NT2/D1 (cell line): ENCODE results near the gene ASMT.
"Not testable (repeated sequence)": the region's sequence is repeated elsewhere in the genome, so short reads cannot be mapped to it uniquely, and the experiment has no call there.

Experiments used
- DNase-seq: peaks from one replicate; pipeline ENCODE4 v3.0.0-alpha.2; 2011; ENCODE audit warnings: low read depth, low spot score
- H3K27me3 ChIP-seq: 2 replicates; pipeline ENCODE4 v1.6.0; 2011; ENCODE audit warnings: mild to moderate bottlenecking; ENCODE audit not compliant: insufficient read length, insufficient read depth
- H3K36me3 ChIP-seq: 2 replicates; pipeline ENCODE4 v1.6.1; 2011; ENCODE audit warnings: mild to moderate bottlenecking, low read length, mixed read lengths; ENCODE audit not compliant: insufficient read depth, insufficient read length
- H3K4me1 ChIP-seq: 2 replicates; pipeline ENCODE4 v1.5.1; 2011; ENCODE audit not compliant: insufficient read depth, insufficient read length
- H3K4me3 ChIP-seq: 2 replicates; pipeline ENCODE4 v1.5.1; 2011; ENCODE audit warnings: low read depth; ENCODE audit not compliant: insufficient read length
- H3K9ac ChIP-seq: 2 replicates; pipeline ENCODE4 v1.6.0; 2011; ENCODE audit warnings: low read depth; ENCODE audit not compliant: insufficient read length
- H3K9me3 ChIP-seq: 2 replicates; pipeline ENCODE4 v1.5.1; 2011; ENCODE audit warnings: mild to moderate bottlenecking, low read length; ENCODE audit not compliant: insufficient read depth
- SUZ12 ChIP-seq: IDR thresholded peaks from 2 replicates; pipeline ENCODE4 v1.6.1; 2011; ENCODE audit not compliant: insufficient read length, insufficient read depth; ENCODE audit errors: extremely low read depth
- YY1 ChIP-seq: IDR thresholded peaks from 2 replicates; pipeline ENCODE4 v1.6.1; 2011; ENCODE audit not compliant: insufficient read length, insufficient read depth
- ZNF274 ChIP-seq: IDR thresholded peaks from 2 replicates; pipeline ENCODE4 v1.6.1; 2011; ENCODE audit warnings: mild to moderate bottlenecking, low read depth, low read length

ASMT gene

GRCh38 chrX:1681439-1681838 lies 66.6 kb downstream of the ASMT start:
- DNase-seq: no peak
- no peaks in the 10 kb centered on the region for H3K36me3 ChIP-seq
- H3K9me3 ChIP-seq: no peaks in the 10 kb centered on the region
- no peaks in the 10 kb centered on the region for H3K27me3 ChIP-seq
- H3K9ac ChIP-seq: no peak overlapping the region
- H3K4me1 ChIP-seq: peaks cover 7% of the 10 kb centered on the region
- TF ChIP-seq SUZ12 (no peak), ZNF274 (no peak), YY1 (no peak)
- H3K4me3 ChIP-seq: no peak overlapping the region

DNA sequence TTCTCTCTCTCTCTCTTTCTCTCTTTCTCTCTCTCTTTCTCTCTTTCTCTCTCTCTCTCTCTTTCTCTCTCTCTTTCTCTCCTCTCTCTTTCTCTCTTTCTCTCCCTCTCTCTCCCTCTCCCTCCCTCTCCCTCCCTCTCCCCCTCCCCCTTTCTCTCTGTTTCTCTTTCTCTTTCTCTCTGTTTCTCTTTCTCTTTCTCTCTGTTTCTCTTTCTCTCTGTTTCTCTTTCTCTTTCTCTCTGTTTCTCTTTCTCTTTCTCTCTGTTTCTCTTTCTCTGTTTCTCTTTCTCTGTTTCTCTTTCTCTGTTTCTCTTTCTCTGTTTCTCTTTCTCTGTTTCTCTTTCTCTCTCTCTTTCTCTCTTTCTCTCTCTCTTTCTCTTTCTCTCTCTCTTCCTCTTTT lies 67.0 kb downstream of the ASMT start:
- H3K36me3 ChIP-seq, H3K4me3 ChIP-seq, H3K9me3 ChIP-seq, H3K9ac ChIP-seq, DNase-seq, H3K27me3 ChIP-seq, H3K4me1 ChIP-seq: not testable (repeated sequence)

DNA sequence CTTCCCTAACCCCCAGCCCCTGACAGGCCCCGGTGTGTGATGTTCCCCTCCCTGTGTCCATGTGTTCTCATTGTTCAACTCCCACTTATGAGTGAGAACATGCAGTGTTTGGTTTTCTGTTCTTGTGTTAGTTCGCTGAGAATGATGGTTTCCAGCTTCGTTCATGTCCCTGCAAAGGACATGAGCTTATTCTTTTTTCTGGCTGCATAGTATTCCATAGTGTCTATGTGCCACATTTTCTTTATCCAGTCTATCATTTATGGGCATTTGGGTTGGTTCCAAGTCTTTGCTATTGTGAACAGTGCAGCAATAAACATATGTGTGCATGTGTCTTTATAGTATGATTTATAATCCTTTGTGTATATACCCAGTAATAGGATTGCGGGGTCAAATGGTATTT lies 67.6 kb downstream of the ASMT start:
- not testable (repeated sequence) for H3K9me3 ChIP-seq, H3K36me3 ChIP-seq, H3K4me3 ChIP-seq, DNase-seq, H3K9ac ChIP-seq, H3K27me3 ChIP-seq, H3K4me1 ChIP-seq

GRCh38 chrX:1684883-1685282 lies 70.0 kb downstream of the ASMT start:
- H3K9ac ChIP-seq, DNase-seq, H3K4me3 ChIP-seq, H3K4me1 ChIP-seq, H3K27me3 ChIP-seq, H3K36me3 ChIP-seq, H3K9me3 ChIP-seq: not testable (repeated sequence)

DNA sequence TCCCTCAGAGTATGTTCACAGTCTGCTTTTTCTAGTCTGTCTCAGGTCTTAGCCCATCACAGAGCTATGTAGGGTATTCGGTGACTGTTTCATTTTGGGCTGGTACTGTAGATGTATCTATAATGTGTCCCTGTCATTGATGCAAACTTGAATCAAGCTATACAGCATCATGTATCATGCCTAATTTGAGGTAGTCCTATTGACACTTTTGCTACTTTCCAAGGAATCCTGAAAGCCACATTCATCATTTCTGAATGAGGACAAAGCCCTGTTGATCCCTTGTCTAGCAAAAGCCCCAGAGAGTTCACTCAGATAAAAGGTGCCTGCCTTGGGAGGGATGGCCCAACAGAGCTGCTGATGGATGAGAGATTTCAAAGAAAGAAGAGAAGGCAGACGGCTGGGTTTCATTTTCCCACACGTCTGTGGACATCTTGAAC lies 70.6 kb downstream of the ASMT start:
- not testable (repeated sequence) for H3K4me1 ChIP-seq, H3K9ac ChIP-seq, DNase-seq, H3K4me3 ChIP-seq, H3K27me3 ChIP-seq, H3K36me3 ChIP-seq, H3K9me3 ChIP-seq

- Histone ChIP-seq H3K4me1 (peaks cover 2% of the 10 kb centered on the region), H3K9ac (no peak overlapping the region), H3K4me3 (no peak overlapping the region), H3K27me3 (no peaks in the 10 kb centered on the region), H3K9me3 (no peaks in the 10 kb centered on the region), H3K36me3 (no peaks in the 10 kb centered on the region)
- no peak for DNase-seq
- TF ChIP-seq YY1: no peak
- no peak for TF ChIP-seq ZNF274
- no peak for TF ChIP-seq SUZ12
These were observed 71.8 kb downstream of the ASMT start for GRCh38 chrX:1686642-1687041.
